ENCODE measurements around the gene VIL1. TPM values are rescaled to one million over a fixed set of nuclear protein-coding genes. Genes with fewer than 3 reads are reported as not detected.
A peak's percentile ranks its signal among the peaks of the same experiment; 100 is the strongest.

VIL1 gene
- total and polyA plus RNA-seq, 2 of the 13 experiments (the other 11 are each of a cell fraction or from before 2014, with no cell fraction given): 287 to 301 TPM

GRCh38 chr2:218397820-218398436 lies 21.0 kb upstream of the VIL1 start (continued):
- TF ChIP-seq SCMH1 (CRISPR knock-in tag; IDR thresholded peaks at IDR 0.05; ENCODE audit: borderline replicate concordance) (no peak), ZNF33B (CRISPR knock-in tag; IDR thresholded peaks at IDR 0.05) (no peak; the same call in 1 of the 2 replicates), THAP7 (CRISPR knock-in tag; IDR thresholded peaks at IDR 0.05) (no peak), RBFOX2 (IDR thresholded peaks at IDR 0.05; ENCODE audit: low read depth, low read length) (peak; percentile 90), AKAP8 (CRISPR knock-in tag; IDR thresholded peaks at IDR 0.05) (peak; percentile 97), ZNF263 (CRISPR knock-in tag; IDR thresholded peaks at IDR 0.05) (peak; percentile 59; the same call in 1 of the 2 replicates), KLF15 (CRISPR knock-in tag; IDR thresholded peaks at IDR 0.05; ENCODE audit: borderline replicate concordance) (no peak), TRIM24 (CRISPR knock-in tag; IDR thresholded peaks at IDR 0.05) (no peak), PRMT3 (CRISPR knock-in tag; IDR thresholded peaks at IDR 0.05; ENCODE audit: borderline replicate concordance, low read depth) (no peak; the same call in 1 of the 2 replicates), ZNF891 (CRISPR knock-in tag; IDR thresholded peaks at IDR 0.05) (peak; percentile 14; the same call in 1 of the 2 replicates), HNF1B (CRISPR knock-in tag; IDR thresholded peaks at IDR 0.05) (peak; percentile 97), EZH2 (conservative IDR thresholded peaks at IDR 0.05; ENCODE audit: low read depth, low read length) (no peak), ZNF572 (CRISPR knock-in tag; IDR thresholded peaks at IDR 0.05) (peak; percentile 72; the same call in 1 of the 2 replicates), ZMAT3 (CRISPR knock-in tag; conservative IDR thresholded peaks at IDR 0.05) (peak; percentile 22; the same call in 1 of the 2 replicates), ZSCAN30 (CRISPR knock-in tag; IDR thresholded peaks at IDR 0.05) (no peak; the same call in 1 of the 2 replicates), STAT6 (CRISPR knock-in tag; IDR thresholded peaks at IDR 0.05; ENCODE audit: borderline replicate concordance) (no peak), MLX (CRISPR knock-in tag; IDR thresholded peaks at IDR 0.05) (no peak), THAP8 (CRISPR knock-in tag; IDR thresholded peaks at IDR 0.05; ENCODE audit: borderline replicate concordance) (peak; percentile 85; the same call in 1 of the 2 replicates), ELK4 (CRISPR knock-in tag; IDR thresholded peaks at IDR 0.05; ENCODE audit: borderline replicate concordance) (peak; percentile 89; the same call in 1 of the 2 replicates)

All from HepG2 (cell line).